ENCODE measurements around the gene MACROD2. TPM values are rescaled to one million over a fixed set of nuclear protein-coding genes. Genes with fewer than 3 reads are reported as not detected.

MACROD2 gene
- total and polyA plus RNA-seq, 11 donors: 0.54 to 5.4 (median 2.4) TPM

DNA sequence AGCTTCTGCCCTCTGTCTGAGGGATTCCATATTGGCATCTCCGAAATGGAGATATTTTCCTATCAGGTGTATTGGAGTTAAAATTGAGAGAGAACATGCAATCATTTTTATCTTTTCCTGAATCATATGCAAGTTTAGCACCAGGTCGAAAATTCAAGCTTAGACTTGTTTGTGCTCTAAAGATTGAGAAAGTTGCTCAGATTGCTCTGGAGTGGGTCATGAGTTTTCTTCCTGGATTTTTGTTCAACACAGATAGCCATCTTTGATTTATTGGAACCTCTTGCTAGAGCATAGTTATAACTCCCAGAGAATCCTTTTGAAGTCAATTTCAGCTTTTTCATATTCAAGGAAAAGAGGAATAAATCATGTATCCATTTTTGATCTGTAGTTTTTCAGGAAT is 715.6 kb downstream of the MACROD2 start:
- 62 to 90% (median 75%) methylated on average over 2 of the region's 2 CpGs for WGBS, 4 donors
- no peaks in the 10 kb centered on the region for H3K4me1 ChIP-seq
- no peaks in the 10 kb centered on the region for H3K27me3 ChIP-seq
- no peak overlapping the region for H3K4me3 ChIP-seq
- ATAC-seq (no peak), DNase-seq (no peak)
- intact Hi-C loops (cut with DNase I): no loop called here
- no peak overlapping the region for H3K27ac ChIP-seq
- no peaks in the 10 kb centered on the region for H3K9me3 ChIP-seq
- TF ChIP-seq POLR2A (IDR thresholded peaks at IDR 0.05) (no peak), CTCF (IDR thresholded peaks at IDR 0.05) (no peak)
- H3K36me3 ChIP-seq: no peaks in the 10 kb centered on the region

DNA sequence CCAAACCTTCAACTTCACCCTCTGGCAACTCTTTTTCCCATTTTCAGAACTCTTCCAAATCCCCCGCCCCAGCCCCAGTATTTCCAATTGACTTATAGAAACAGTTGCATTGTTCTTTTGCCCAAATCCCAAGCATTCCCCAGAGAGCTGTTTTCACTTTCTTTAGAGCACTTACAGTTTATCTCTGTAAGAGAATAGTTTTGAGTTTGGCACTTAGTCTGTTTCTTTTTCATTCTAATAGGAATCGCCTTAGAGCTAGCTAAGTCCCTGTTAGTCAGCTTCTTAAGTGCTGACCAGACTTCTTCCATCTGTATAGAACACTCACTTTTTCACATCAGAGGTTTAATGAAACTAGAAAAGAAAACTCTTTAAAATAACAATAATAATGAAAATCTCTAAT is 716.3 kb downstream of the MACROD2 start:
- no peak overlapping the region for H3K27ac ChIP-seq
- WGBS, 4 donors: 60 to 85% (median 68%) methylated on average over 2 of the region's 2 CpGs
- ATAC-seq: no peak
- H3K9me3 ChIP-seq: no peaks in the 10 kb centered on the region
- H3K27me3 ChIP-seq: no peaks in the 10 kb centered on the region
- no peak overlapping the region for H3K4me3 ChIP-seq
- intact Hi-C loops (cut with DNase I): no loop called here
- H3K4me1 ChIP-seq: no peaks in the 10 kb centered on the region
- DNase-seq: no peak
- H3K36me3 ChIP-seq: no peaks in the 10 kb centered on the region
- TF ChIP-seq CTCF (IDR thresholded peaks at IDR 0.05) (no peak), POLR2A (IDR thresholded peaks at IDR 0.05) (no peak)

GRCh38 chr20:14712302-14712739 is 717.0 kb downstream of the MACROD2 start:
- DNase-seq (no peak), ATAC-seq (no peak)
- no peaks in the 10 kb centered on the region for H3K4me1 ChIP-seq
- no peaks in the 10 kb centered on the region for H3K36me3 ChIP-seq
- H3K27me3 ChIP-seq: no peaks in the 10 kb centered on the region
- no peak overlapping the region for H3K4me3 ChIP-seq
- H3K27ac ChIP-seq: no peak overlapping the region
- intact Hi-C loops (cut with DNase I): no loop called here
- TF ChIP-seq CTCF (IDR thresholded peaks at IDR 0.05) (no peak), POLR2A (IDR thresholded peaks at IDR 0.05) (no peak)
- H3K9me3 ChIP-seq: no peaks in the 10 kb centered on the region
- 31 to 40% (median 36%) methylated on average over 6 of the region's 6 CpGs for WGBS, 4 donors

GRCh38 chr20:14715400-14715799 is 720.1 kb downstream of the MACROD2 start:
- Histone ChIP-seq H3K9me3 (no peaks in the 10 kb centered on the region), H3K36me3 (no peaks in the 10 kb centered on the region), H3K27ac (no peak overlapping the region), H3K4me1 (no peaks in the 10 kb centered on the region), H3K27me3 (no peaks in the 10 kb centered on the region), H3K4me3 (no peak overlapping the region)
- ATAC-seq (no peak), DNase-seq (no peak)
- WGBS, 4 donors: 63 to 79% (median 70%) methylated on average over 3 of the region's 3 CpGs
- intact Hi-C loops (cut with DNase I): no loop called here
- TF ChIP-seq POLR2A (IDR thresholded peaks at IDR 0.05) (no peak), CTCF (IDR thresholded peaks at IDR 0.05) (no peak)
